Adrenal gland (tissue), 5 donors: ENCODE measurements around the gene SPCS3.
"Not testable (repeated sequence)": the region's sequence is repeated elsewhere in the genome, so short reads cannot be mapped to it uniquely, and the experiment has no call there.

Source experiments
- CTCF ChIP-seq, 6 experiments: fragments of 450-650 bp in 4 of 6; fragments of 200-600 bp in 2 of 6; sonication (generic) in 1 of 6; IDR thresholded peaks; 1 replicate in 5 of 6; 2 replicates in 1 of 6; pipeline versions ENCODE4 v1.5.1 to v1.8.0; 2016 to 2021; ENCODE audit warnings: antibody characterized with exemption in 6 of 6, mild to moderate bottlenecking in 2 of 6, moderate library complexity in 1 of 6
- POLR2A ChIP-seq, 2 donors: fragments of 450-650 bp; IDR thresholded peaks; one replicate each; pipeline ENCODE4 v1.6.1; 2017; ENCODE audit warnings: antibody characterized with exemption in 2 of 2, mild to moderate bottlenecking in 2 of 2, moderate library complexity in 1 of 2
- donor health status: DM: no; HTN: no; CAD: no.

- TF ChIP-seq CTCF, POLR2A (IDR thresholded peaks at IDR 0.05): not testable (repeated sequence)
Observed at GRCh38 chr4:176295907-176296306, 23.9 kb upstream of the SPCS3 start.
